KMS-11 (cell line): ENCODE measurements around the gene GJD2.

Experiments
- H2AFZ ChIP-seq: fragments of 200-600 bp; sonication (generic); 2 replicates; pipeline ENCODE4 v1.6.1; 2016; ENCODE audit warnings: antibody characterized with exemption, mixed run types, low read depth
- H3K27ac ChIP-seq: fragments of 200-600 bp; sonication (generic); 2 replicates; pipeline ENCODE4 v1.6.1; 2016; ENCODE audit warnings: mild to moderate bottlenecking, mixed run types
- H3K27me3 ChIP-seq: fragments of 200-600 bp; sonication (generic); 2 replicates; pipeline ENCODE4 v1.6.1; 2017; ENCODE audit warnings: mild to moderate bottlenecking, low read depth, mixed run types, moderate library complexity; ENCODE audit not compliant: insufficient read depth
- H3K36me3 ChIP-seq: fragments of 200-600 bp; sonication (generic); 2 replicates; pipeline ENCODE4 v1.6.1; 2017; ENCODE audit warnings: mild to moderate bottlenecking, mixed run types; ENCODE audit not compliant: insufficient read depth
- H3K4me1 ChIP-seq: fragments of 200-600 bp; sonication (generic); 2 replicates; pipeline ENCODE4 v1.6.1; 2016; ENCODE audit warnings: mild to moderate bottlenecking, low read depth, mixed run types; ENCODE audit not compliant: poor library complexity, severe bottlenecking
- H3K4me2 ChIP-seq: fragments of 200-600 bp; sonication (generic); 2 replicates; pipeline ENCODE4 v1.7.0; 2016; ENCODE audit warnings: mild to moderate bottlenecking, mixed run types
- H3K4me3 ChIP-seq: fragments of 200-600 bp; sonication (generic); IDR thresholded peaks from 2 replicates; pipeline ENCODE4 v1.6.1; 2017; ENCODE audit warnings: low read depth, low read length, mixed read lengths; ENCODE audit not compliant: insufficient read depth
- H3K79me2 ChIP-seq: fragments of 200-600 bp; sonication (generic); 2 replicates; pipeline ENCODE4 v1.6.1; 2016; ENCODE audit warnings: low read depth, mixed run types; ENCODE audit not compliant: insufficient read depth
- H3K9ac ChIP-seq: fragments of 200-600 bp; sonication (generic); 2 replicates; pipeline ENCODE4 v1.6.1; 2016; ENCODE audit warnings: mild to moderate bottlenecking, mixed run types
- H4K20me1 ChIP-seq: fragments of 200-600 bp; sonication (generic); 2 replicates; pipeline ENCODE4 v1.6.1; 2016; ENCODE audit warnings: mild to moderate bottlenecking, mixed run types; ENCODE audit not compliant: insufficient read depth
- CTCF ChIP-seq: fragments of 200-600 bp; sonication (generic); conservative IDR thresholded peaks from 2 replicates; pipeline ENCODE4 v1.6.1; 2017; ENCODE audit warnings: low read depth, mild to moderate bottlenecking, antibody characterized with exemption, low read length, moderate library complexity, mixed read lengths

GJD2 gene

GRCh38 chr15:34729886-34730285 is 24.9 kb downstream of the GJD2 start:
- no peaks in the 10 kb centered on the region for H3K4me1 ChIP-seq

GRCh38 chr15:34729056-34729455 is 25.7 kb downstream of the GJD2 start:
- no peak for TF ChIP-seq CTCF

More at GRCh38 chr15:34729886-34730285, 24.9 kb downstream of the GJD2 start:
- Histone ChIP-seq H3K4me3 (no peak overlapping the region), H4K20me1 (no peaks in the 10 kb centered on the region), H3K4me2 (no peak overlapping the region), H3K79me2 (no peaks in the 10 kb centered on the region), H3K9ac (no peak overlapping the region), H3K36me3 (no peaks in the 10 kb centered on the region), H2AFZ (no peak overlapping the region), H3K27me3 (no peaks in the 10 kb centered on the region), H3K27ac (no peak overlapping the region)
- TF ChIP-seq CTCF, result no peak

GRCh38 chr15:34726406-34727100 is 28.2 kb downstream of the GJD2 start:
- H3K4me2 ChIP-seq, result no peak overlapping the region
- no peak overlapping the region for H3K27ac ChIP-seq
- H3K27me3 ChIP-seq, result no peaks in the 10 kb centered on the region
- H3K9ac ChIP-seq, result no peak overlapping the region
- no peaks in the 10 kb centered on the region for H3K36me3 ChIP-seq
- no peaks in the 10 kb centered on the region for H3K4me1 ChIP-seq
- no peak overlapping the region for H2AFZ ChIP-seq
- H4K20me1 ChIP-seq, result no peaks in the 10 kb centered on the region
- H3K79me2 ChIP-seq, result no peaks in the 10 kb centered on the region
- TF ChIP-seq CTCF, result no peak
- H3K4me3 ChIP-seq, result no peak overlapping the region

More at GRCh38 chr15:34729056-34729455, 25.7 kb downstream of the GJD2 start:
- Histone ChIP-seq H3K4me1 (no peaks in the 10 kb centered on the region), H3K36me3 (no peaks in the 10 kb centered on the region), H3K9ac (no peak overlapping the region), H3K4me3 (no peak overlapping the region), H3K4me2 (no peak overlapping the region), H3K27ac (no peak overlapping the region), H2AFZ (no peak overlapping the region), H4K20me1 (no peaks in the 10 kb centered on the region), H3K79me2 (no peaks in the 10 kb centered on the region), H3K27me3 (no peaks in the 10 kb centered on the region)

GRCh38 chr15:34725556-34725955 is 29.2 kb downstream of the GJD2 start:
- Histone ChIP-seq H3K36me3 (no peaks in the 10 kb centered on the region), H2AFZ (no peak overlapping the region), H3K27me3 (no peaks in the 10 kb centered on the region), H3K9ac (no peak overlapping the region), H3K27ac (no peak overlapping the region), H3K4me3 (no peak overlapping the region), H3K4me1 (no peaks in the 10 kb centered on the region), H4K20me1 (no peaks in the 10 kb centered on the region), H3K79me2 (no peaks in the 10 kb centered on the region), H3K4me2 (no peak overlapping the region)
- no peak for TF ChIP-seq CTCF
